Measurements from ENCODE around the gene CISD1. TPM values are rescaled to one million over a fixed set of nuclear protein-coding genes. Genes with fewer than 3 reads are reported as not detected.

Gene CISD1
- total and polyA plus RNA-seq, 11 donors = 73.9 to 179 (median 153) TPM

GRCh38 chr10:58266003-58266825 lies 2.7 kb upstream of the CISD1 start:
- peak overlapping the region in 11 of 12 donors; percentile 91 to 96 (median 95) for H3K27ac ChIP-seq
- H3K27me3 ChIP-seq = no peaks in the 10 kb centered on the region
- intact Hi-C loops (cut with DNase I) = loop anchor here in 5 of 10 donors (5.0 to 10.0 kb wide), 4 partner anchors 51 to 119 kb away; partner anchors contain the start of genes UBE2D1 (in 2 of the 5) and TFAM (in 1 of the 5)
- H3K36me3 ChIP-seq = no peaks in the 10 kb centered on the region
- no peak for DNase-seq
- ATAC-seq = no peak
- 4 to 7% (median 4%) methylated on average over 14 of the region's 14 CpGs for WGBS, 4 donors
- peak overlapping the region; percentile 49 to 89 (median 80) for H3K4me3 ChIP-seq
- no peaks in the 10 kb centered on the region for H3K9me3 ChIP-seq
- peaks cover 0 to 52% (median 23%) of the 10 kb centered on the region in 12 donors for H3K4me1 ChIP-seq
- TF ChIP-seq POLR2A (IDR thresholded peaks at IDR 0.05) (no peak), CTCF (IDR thresholded peaks at IDR 0.05) (no peak)

GRCh38 chr10:58266826-58267712 lies 1.9 kb upstream of the CISD1 start:
- Histone ChIP-seq H3K9me3 (no peaks in the 10 kb centered on the region), H3K27ac (peak overlapping the region; percentile 79 to 96 (median 94)), H3K27me3 (no peaks in the 10 kb centered on the region), H3K4me1 (peaks cover 0 to 50% (median 23%) of the 10 kb centered on the region in 12 donors), H3K36me3 (no peaks in the 10 kb centered on the region), H3K4me3 (peak overlapping the region; percentile 49 to 89 (median 80))
- no peak for TF ChIP-seq POLR2A (IDR thresholded peaks at IDR 0.05)
- no peak for TF ChIP-seq CTCF (IDR thresholded peaks at IDR 0.05)
- DNase-seq (peak; percentile 44 to 74 (median 56)), ATAC-seq (peak in 3 of 4 donors; percentile 0 to 2 (median 1))
- intact Hi-C loops (cut with DNase I) = loop anchor here in 5 of 10 donors (5.0 to 10.0 kb wide), 4 partner anchors 52 to 118 kb away; partner anchors contain the start of genes UBE2D1 (in 2 of the 5) and TFAM (in 1 of the 5)
- 0 to 1% (median 1%) methylated on average over 31 to 53 of the region's 53 CpGs for WGBS, 4 donors

GRCh38 chr10:58267713-58268453 lies 1.1 kb upstream of the CISD1 start, which contains the start of gene IPMK:
Gene IPMK, minus strand, starts transcription at chr10:58267894. Its CDS starts 283 bp downstream, at chr10:58267611.
- intact Hi-C loops (cut with DNase I) = loop anchor here in 5 of 10 donors (5.0 to 10.0 kb wide), 4 partner anchors 53 to 117 kb away; partner anchors contain the start of genes UBE2D1 (in 2 of the 5) and TFAM (in 1 of the 5)
- no peak for TF ChIP-seq CTCF (IDR thresholded peaks at IDR 0.05)
- TF ChIP-seq POLR2A (IDR thresholded peaks at IDR 0.05) = peak in 1 of 2 donors; percentile 75
- Histone ChIP-seq H3K9me3 (no peaks in the 10 kb centered on the region), H3K27me3 (no peaks in the 10 kb centered on the region), H3K4me3 (peak within 1 kb of the TSS; percentile 49 to 89 (median 80)), H3K36me3 (no peaks in the 10 kb centered on the region), H3K4me1 (peaks cover 0 to 45% (median 23%) of the 10 kb centered on the region in 12 donors), H3K27ac (peak within 1 kb of the TSS; percentile 79 to 96 (median 94))
- 0 to 8% (median 1%) methylated on average over 32 to 76 of the region's 76 CpGs for WGBS, 4 donors
- ATAC-seq = peak; percentile 81 to 93 (median 88)
- DNase-seq = peak; percentile 95 to 98 (median 96)
